Ammon's horn (tissue), 1 donor: ENCODE measurements around the gene MFAP2.

ENCODE experiments used
- DNase-seq: peaks from one replicate; pipeline ENCODE4 v3.0.0-alpha.2; 2016; ENCODE audit warnings: low spot score

The MFAP2 gene

DNA sequence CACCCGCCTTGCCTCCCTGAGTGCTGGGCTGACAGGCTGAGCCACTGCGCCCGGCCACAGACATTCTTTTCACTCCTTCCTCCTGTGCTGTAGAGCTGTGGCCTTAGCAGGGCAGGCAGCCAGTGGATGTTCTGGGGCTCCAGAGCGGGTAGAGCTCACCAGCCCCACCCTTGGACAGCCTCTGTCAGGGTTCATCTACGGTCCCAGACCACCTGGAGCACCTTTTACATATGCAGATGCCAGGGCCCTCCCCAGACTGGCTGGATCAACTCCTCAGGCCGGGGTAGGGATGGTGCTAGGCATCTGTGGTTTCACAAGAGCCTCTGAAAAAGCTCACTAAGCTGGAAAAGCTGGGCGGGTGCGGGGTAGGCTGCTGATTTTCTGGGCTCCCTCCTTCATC is 26.7 kb upstream of the MFAP2 start:
- no peak for DNase-seq

DNA sequence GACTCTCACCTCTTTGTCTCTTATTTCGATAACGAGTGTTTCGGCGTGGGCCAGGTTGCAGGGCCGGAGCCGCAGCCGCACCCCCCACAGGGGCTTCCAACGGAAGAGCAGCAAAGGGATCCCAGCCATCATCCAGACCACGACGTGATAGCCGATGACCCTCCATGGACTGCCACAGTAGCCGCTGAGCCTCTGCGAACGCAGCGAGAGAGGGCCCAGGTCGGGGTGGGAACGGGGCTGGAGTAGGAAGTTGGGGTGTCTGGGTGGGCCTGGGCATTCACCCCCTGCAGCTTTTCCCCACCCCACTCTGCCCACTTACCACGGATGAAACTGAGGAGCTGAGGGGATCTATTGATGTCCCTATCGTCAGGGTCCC is 24.9 kb upstream of the MFAP2 start:
- no peak for DNase-seq

DNA sequence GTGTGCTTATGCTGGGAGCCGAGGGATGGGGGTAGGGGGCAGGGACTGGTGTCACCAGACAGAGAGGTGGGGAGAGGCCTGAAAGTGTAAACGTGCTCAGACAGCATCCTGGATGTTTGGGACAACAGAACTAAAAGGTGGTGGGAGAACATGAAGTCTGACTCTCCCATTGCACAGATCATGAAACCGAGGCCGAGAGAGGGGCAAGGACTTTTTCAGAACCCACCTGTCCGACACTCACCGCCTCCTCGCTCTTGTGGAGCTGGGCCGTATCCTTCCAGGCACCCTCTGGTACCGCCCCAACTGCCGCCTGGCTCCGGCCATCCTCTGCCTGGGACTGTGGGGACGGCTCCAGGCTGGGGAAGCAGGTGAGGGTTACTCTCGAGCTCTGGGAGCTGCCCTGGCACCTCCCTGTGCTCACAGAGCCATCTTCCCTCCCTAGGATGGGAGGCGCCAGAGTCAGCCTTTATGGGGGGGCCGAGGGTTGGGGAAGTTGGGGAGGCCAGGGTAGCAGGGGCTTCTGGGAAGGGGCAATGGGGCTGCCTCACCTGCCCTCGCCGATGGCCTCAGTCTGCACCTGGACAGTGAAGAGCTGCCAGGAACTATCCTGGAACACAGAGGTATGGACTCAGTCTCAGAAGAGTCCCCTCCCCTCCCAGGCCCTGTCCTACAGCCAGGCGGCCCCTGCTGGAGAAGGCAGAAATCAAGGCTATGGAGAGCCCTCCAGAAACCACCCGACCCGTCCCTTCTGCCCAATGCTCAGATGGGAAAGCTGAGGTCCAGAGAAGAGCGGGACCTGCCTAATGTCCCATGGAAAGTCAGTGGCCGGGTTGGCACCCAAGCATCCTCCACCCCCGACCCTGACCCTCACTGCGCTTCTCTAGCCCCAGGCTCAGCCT is 24.3 kb upstream of the MFAP2 start:
- no peak for DNase-seq

DNA sequence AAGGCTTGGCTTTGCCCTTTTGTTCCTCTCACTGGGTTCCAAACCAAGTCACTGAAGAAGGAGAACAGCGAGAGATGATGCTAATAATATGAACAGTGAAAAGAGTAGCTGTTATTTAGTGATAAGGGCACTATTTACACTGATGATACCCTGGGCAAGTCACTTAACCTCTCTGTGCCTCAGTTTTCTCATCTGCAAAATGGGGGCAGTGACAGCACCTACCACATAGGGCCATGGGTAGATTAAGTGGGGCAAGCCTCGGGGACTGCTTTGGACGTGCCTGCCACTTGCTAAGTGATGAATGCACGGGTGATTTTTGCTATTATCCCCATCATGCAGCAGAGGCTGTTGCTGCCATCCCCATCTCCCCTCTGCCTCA is 22.1 kb upstream of the MFAP2 start:
- DNase-seq, result no peak

DNA sequence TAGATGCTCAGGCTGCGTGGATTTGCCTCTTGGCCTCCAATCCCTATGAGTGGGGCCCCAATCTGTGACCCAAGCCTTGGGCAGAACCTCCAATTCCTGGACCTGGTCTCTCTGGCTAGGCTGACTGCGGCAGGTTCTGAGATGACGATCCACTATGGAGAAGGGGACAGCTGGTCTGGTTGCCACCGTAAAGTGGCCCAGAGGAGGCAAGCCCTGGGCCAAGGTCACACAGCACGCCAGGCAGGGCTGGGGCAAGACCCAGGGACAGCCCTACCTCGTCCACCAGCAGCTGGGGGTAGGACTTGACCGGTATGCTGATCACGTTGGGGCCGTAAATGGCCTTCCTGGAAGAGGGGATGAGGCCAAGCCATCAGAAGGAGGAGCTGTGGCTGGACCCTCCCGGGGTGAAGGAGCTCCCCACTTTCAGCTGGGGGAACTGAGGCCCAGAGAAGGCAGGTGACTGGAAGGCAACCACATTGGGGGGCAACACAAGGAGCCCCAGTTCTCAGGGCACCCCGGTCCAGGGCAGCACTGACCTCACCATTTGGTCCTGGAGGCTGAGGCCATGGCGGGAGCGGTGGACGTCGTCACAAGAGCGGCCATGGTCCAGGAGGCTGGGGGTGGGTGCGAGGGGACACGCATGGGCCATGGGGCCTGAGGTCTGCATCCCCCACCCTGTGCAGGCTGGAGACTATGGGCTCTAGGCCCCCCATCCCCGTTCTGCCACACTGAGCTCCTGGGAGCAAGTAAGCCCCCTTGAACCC is 21.5 kb upstream of the MFAP2 start:
- DNase-seq, result no peak

DNA sequence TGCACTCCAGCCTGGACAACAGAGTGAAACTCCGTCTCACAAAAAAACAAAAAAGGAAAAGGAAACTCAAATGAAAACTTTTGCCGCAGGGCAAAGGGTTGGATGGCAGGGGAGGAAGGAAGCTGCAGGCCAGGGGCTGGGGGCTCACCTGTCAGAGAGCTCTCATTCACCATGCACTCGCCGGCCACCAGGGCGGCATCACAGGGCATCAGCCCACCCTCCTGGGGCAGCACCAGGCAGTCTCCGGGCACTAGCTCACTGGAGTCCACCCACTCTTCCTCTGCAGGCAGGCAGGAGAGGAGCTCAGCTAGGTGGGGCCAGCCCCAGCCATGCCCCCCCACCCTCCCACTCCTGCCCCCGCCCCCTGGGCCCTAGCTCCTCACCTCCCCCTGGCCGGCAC is 19.4 kb upstream of the MFAP2 start:
- no peak for DNase-seq

DNA sequence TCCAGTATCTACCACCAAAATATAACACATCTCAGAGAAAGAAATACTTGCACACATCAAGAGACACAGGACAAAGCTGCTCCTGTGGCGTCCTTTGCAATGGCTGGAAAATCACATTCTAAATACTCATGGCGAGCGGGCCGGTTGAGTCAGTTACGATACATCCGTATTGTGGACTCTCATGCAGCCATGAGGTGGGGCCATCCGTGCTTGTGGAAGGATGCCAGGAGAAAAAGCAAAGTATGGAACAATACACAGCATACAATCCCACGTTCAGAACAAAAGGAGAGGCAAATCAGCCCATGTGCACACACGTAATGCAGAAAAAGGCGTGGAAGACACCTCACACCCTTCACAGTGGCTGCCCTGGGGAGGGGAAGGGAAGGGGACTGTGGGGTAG is 18.2 kb upstream of the MFAP2 start:
- DNase-seq, result no peak

DNA sequence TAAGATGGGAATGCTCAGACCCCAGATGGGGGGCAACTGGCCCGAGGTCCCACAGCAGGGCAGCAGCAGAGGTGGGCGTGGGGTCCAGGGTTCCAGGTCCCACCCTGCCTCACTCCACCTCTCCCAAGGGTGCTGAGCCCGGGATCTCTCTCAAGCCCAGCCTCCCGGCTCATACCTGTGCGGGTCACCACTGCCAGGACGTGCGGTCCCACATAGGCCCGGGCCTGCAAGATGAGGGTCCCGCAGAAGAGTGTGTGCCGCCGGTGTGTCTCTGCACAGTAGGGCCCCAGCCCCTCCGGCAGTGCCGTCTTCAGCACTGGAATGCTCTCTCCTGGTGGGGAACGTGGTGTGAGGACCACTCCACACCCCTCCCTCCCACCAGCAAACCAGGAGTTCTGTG is 16.4 kb upstream of the MFAP2 start:
- DNase-seq, result no peak

DNA sequence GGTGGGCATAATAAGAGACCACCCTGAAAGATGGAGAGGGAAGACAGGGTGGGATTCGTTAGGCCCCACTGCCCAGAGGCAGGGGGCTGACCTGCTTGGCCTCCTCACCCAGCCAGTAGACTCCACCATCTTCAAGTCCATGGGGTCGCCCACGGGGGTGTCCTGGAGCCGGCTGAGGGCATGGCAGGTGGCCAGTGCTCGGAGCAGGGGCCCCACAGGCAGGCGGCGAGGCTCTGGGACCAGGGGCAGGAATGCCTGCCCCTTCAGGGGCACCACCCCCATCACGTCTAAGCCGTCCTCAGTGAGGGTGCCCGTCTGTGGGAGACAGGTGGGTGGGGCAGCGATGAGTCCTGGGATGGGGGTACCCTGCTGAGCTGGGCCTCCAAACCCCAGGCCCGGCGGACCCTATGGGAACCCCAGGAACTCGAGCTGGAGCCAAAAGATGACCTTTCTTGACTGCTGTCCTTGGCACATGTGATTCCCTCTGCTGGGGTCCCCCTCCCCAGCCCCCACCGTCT is 13.2 kb upstream of the MFAP2 start:
- no peak for DNase-seq

DNA sequence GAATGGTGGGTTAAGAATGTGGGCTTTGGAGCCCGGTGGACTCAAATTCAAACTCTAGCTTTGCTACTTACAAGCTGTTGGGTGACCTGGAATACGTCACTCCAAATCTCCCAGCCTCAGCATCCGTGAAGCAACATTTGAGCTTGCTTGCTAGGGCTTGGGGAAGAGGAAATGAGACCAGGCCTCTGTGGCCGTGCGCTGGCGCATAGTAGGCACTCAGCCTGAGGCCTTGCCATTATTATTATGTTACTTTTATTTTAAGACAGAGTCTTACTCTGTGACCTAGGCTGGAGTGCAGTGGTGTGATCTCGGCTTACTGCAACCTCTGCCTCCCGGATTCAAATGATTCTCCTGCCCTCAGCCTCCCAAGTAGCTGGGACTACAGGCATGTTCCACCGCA is 12.3 kb upstream of the MFAP2 start:
- no peak for DNase-seq

DNA sequence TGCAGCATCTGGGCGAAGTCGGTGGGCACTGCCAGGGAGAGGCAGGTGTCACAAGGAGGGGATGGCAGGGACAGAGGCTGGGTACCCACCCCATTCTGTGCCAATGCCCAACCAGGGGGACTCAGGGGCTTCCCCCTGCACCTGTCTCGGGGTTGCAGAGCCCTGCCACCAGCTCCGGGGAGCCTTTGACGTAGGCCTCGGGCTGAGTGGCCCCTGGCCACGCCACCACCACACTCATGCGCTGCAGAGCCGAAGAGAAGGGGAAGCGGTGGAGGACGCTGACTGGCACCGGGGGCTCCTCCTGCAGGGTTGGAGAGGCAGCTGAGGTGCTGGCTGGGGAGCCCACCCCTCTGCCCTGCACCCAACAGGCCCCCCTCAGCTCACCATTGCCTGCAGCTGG is 11.7 kb upstream of the MFAP2 start:
- DNase-seq, result no peak

DNA sequence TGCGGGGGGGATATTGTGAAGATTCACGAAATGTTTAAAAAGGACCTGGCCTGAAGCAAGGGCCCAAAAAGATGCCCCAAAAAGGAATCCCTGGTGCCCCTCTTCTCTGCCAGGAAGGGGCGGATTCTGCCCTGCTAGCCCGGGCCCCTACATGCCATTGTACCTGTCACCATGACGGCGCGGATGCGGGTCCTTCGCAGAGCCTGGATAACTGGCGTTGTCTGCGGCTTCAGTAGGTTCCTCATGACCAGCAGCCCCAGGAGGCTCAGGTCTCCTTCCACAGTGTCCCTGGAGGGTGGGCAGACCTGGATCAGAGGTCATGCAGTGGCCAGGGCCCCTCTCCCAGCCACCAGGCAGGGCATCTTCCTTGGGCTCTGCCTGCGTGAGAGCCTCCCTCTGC is 11.2 kb upstream of the MFAP2 start:
- DNase-seq, result no peak

DNA sequence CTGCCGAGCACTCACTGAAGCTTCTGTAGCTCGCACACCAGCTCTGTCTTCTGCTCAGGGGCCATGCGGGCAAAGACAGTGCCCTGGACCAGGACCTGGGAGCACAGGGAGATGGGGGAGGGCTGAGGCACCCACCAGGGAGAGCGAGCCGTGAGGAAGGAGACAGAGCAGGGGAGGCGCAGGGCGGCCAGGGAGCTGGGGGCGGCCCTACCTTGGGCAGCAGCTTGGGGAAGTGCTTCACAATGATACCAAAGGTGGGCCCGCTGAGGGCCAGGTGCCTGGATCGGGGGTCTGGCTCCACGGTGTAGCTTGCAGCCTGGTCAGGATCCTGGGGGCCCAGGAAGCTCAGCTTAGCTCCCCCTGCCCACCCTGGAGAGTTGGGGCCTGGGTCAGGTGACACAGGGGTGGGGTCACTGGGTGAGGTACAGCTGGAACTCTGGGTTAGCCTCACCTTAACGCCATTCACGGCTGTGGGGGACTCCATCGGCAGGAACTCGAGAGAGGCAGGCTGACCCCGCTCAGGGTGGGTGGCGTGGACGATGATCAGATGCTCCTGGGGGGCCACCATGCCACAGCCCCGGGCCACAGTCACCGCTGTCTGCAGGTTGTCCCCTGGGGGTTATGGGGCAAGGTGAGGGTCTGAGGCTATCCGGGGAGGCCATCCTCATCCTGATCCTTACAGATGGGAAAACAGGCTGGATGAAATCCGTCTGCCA is 9.4 kb upstream of the MFAP2 start:
- DNase-seq, result no peak

DNA sequence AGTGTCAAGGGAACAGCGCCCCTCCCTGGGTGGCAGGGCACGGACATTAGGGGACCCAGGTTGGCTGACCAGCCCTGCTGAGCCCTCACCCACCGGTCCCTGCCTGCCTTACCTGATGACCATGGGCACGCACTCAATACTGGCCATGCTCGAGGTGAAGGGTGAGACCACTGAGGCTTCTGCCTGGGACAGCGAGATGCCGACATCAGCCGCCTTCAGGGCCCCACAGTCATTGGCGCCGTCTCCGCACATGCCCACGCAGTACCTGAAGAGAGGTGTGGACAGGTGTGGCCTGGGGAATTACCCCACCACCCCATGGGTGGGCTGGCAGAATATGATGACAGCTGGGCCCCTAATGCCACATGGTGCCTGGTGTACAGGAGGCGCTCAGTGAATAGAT is 7.8 kb upstream of the MFAP2 start:
- DNase-seq, result no peak

DNA sequence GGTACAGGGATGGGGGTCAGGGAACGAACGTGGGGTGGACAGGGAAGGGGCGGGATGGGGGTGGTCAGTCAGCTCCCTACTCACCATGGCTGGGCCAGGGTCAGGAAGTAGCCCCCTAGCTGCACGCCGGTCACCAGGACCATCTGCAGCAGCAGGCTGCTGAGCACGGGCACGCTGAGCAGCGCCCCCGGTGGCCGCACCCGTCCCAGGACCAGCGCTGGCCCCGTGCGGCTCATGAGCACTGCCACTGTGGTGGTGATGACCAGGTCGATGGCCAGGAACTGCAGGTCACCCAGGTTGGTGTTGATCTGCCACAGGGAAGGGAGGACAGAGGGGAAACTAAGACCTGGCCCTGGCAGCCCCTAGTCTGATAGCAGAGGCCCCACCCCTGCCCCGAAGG is 6.5 kb upstream of the MFAP2 start:
- DNase-seq, result no peak

DNA sequence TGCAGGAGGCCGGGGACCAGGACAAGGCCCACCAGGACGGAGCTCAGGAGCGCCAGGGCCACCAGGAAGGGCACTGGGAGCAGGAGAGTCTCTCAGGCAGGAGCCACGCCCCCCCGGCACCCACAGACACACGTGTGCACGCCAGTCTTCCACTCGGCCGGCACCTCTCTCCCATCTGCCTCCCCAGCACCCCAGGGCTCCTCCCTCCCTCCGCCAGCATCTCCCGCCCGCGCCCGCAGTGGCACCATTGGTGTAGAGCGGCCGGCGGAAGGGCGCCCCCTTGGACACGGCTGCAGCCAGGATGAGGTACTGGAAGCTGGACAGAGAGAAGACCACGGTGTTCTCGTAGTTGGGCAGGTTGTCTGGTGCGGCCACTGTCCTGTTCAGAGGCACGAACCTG is 6.1 kb upstream of the MFAP2 start:
- DNase-seq, result no peak

DNA sequence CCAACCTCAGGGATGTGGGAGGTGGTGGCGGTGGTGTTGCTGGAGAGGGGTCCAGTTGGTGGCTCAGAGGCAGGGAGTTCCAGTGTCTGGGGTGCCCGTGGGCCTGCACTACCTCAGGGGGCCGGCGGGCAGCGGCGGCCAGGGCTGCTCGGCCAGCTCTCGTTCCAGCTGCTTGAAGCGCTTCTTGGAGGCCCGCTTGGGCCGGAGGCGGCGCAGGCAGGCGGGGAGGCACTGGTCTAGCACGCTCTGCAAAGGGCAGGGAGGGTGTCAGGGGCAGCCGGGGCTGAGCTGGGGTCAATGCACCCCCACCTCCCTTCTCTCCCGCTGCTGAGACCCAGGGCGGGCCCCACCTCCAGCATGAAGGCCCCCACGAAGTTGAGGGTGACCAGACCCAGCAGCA is 5.7 kb upstream of the MFAP2 start:
- DNase-seq, result no peak

DNA sequence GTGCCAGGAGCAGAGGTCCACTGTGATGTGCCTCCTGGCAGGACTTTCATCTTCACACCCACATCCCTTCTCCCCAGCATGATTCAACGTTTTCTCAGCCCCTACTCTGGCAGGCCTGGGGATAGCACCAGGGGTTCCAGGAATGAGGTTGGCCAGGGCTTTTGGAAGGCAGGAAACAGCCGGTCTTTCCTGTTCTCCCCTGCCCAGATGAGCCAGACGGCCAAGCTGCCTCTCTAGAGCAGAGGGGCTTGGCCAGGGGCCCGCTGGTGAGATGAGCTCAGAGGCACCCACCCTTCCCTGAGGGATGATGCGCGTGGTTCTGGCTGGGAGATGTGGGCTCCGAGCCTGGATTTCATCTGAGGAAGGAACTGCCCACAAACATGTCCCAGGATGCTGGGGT is 4.3 kb upstream of the MFAP2 start:
- DNase-seq, result no peak

DNA sequence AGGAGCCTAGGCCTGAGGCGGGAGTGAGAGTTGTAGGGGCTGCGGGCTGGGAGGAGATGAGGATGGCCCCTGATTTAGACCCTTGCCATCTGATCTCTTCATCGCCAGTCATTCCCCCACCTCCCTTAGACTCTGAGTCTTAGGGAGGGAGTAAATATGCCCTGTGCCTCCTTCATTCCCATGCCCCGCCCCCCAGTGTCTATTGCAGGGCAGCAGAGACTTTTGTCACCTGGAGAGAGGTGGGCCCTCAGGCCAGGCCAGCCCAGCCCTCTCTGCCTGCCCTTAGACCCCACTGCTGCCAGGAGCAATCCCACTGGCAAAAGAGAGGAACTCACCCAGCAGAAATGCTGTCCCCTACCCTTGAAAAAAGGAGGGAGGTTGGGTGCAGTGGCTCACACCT is 3.2 kb upstream of the MFAP2 start:
- DNase-seq, result no peak

DNA sequence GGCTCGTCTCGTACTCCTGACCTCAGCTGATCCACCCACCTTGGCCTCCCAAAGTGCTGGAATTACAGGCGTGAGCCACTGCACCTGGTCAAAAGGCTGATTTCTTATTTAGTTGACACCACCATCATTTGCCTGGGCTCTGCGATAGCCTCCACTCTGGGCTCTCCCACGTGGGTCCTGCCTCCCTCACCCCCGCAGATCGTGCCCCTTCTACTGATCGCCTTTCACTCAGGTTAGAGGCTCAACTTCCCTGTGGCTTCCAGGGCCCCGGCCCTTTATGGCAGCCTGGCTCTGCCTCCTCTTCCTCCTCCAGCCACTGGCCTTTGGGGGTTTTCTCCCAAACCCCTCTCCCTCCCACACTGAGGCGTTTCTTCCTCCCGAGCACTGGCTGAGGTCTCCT is 2.5 kb upstream of the MFAP2 start:
- DNase-seq, result no peak

DNA sequence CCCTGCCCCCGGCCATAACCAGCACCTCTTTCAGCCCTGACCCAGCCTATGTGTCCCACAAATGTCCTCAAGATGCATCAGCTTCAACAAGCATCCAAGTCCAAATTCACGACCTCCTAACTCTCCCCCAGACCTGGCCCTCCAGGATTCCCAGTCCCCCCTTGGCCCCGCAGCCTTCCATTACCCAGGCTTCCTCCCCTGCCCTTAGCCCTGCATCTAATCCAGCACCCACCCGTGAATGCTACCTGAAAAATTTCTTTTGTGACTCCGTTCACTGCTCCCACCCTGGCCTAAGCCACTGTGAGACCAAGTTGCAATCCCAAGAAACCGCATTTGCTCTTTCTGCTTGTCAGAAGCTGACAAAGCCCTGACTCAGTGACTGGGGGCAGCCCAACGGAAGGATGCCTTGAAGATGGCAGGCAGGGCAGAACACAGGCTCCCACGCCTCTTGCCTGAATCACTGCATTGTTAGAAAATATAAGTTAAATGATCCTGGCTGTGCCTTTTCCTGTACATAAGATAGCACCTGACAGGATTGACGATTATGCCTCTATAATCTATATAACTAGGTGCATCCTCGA is 939 bp upstream of the MFAP2 start:
- no peak for DNase-seq
